GM18517 (cell line): ENCODE data around the gene TUBB3.
"Not testable (repeated sequence)": the region's sequence is repeated elsewhere in the genome, so short reads cannot be mapped to it uniquely, and the experiment has no call there.

Source experiments
- ATAC-seq: cut with Tn5 transposase; IDR thresholded peaks from one replicate; pipeline ENCODE4 v1.9.1; 2021; ENCODE audit warnings: mild to moderate bottlenecking, moderate library complexity; ENCODE audit not compliant: unreplicated experiment

The TUBB3 gene

DNA sequence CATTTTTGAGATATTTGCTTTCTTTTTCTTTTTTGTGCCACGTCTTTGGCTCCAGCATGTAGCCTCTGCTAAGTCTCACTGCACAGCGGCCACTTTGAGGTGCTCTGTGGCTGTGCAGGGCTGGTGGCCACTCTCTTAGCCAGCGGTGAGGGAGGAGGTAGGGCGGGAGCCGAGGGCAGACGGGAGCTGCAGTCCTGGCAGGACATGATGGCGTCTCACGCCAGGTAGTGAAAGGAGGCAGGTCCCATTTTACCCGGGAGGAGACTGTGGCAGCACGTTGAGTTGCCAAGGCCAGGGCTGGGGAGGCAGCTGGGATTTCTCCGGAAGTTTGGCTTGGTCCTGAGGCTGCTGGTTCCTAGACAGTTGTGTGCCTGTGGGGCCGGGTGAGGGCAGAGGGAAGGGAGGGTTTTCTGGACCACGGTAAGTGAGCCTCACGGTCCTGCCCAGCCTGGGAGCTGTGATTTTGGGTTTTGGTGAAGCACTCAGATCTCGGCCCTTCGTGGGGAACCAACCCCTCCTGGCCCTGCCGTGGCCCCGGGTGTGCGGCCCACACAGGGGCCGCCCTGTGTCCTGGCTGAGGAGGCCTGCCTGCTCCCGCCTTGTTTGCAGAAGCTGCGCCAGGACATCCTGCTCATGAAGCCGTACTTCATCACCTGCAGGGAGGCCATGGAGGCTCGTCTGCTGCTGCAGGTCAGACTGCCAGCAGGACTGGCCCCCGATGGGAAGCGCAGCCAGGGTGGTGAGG is 39.8 kb downstream of the TUBB3 start:
- no peak for ATAC-seq

- no peak for ATAC-seq
Measured at GRCh38 chr16:89964201-89964600, 41.1 kb downstream of the TUBB3 start.

- ATAC-seq = no peak
Measured at GRCh38 chr16:89965447-89966225, 42.5 kb downstream of the TUBB3 start.

- no peak for ATAC-seq
Measured at GRCh38 chr16:89966756-89967155, 43.6 kb downstream of the TUBB3 start.

DNA sequence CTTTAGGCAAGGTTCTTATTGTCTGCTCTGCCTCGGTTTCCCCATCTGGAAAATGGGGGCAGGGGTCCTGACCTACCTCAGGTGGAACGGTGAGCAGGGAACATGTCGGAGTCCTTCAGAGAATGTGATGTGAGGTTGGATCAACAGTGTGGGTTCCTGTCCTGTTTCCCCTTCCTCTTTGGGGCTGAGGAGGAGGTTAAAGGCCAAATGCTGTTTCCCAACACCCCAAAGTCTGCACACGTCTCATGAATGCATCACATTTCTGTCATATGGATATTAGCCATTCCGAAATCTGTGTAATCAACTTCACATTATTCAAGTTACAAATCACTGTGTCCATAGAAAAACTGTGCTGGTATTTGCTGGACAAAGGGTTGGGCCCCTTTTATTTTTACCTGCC is 44.3 kb downstream of the TUBB3 start:
- ATAC-seq = not testable (repeated sequence)

- ATAC-seq = not testable (repeated sequence)
Measured at GRCh38 chr16:89968074-89968473, 44.9 kb downstream of the TUBB3 start.

DNA sequence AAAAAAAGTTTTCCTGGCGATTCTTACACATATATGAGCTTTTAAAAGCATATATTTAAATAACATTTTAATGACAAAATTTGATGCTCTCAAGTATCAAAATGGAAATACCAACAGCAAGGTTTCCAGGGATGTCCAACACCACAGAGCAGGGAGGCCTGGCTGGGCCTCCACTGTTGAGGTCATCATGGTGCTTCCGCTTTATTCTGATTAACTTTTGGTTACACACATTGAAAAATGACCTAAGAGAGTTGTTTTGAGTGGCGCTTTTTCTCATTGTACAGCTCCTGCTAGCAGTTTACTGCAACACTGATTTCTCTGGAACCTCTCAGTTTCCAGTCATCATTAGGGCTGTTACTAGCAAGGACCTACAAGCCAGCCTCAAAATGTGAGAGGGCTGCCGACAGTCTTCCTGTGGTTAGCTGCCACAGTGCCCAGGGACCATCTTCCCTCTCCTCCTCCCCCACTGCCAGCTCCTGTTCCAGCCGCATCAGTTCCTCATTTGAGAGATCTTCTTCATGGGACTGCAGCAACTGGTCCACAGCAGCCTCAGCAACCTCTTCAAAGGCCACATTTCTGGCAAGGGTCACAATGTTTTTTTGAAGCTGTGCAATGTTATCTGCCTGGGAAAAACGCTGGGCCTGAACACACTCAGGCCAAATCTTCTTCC is 46.7 kb downstream of the TUBB3 start:
- no peak for ATAC-seq

- ATAC-seq = no peak
Measured at GRCh38 chr16:89971495-89972243, 48.5 kb downstream of the TUBB3 start.

DNA sequence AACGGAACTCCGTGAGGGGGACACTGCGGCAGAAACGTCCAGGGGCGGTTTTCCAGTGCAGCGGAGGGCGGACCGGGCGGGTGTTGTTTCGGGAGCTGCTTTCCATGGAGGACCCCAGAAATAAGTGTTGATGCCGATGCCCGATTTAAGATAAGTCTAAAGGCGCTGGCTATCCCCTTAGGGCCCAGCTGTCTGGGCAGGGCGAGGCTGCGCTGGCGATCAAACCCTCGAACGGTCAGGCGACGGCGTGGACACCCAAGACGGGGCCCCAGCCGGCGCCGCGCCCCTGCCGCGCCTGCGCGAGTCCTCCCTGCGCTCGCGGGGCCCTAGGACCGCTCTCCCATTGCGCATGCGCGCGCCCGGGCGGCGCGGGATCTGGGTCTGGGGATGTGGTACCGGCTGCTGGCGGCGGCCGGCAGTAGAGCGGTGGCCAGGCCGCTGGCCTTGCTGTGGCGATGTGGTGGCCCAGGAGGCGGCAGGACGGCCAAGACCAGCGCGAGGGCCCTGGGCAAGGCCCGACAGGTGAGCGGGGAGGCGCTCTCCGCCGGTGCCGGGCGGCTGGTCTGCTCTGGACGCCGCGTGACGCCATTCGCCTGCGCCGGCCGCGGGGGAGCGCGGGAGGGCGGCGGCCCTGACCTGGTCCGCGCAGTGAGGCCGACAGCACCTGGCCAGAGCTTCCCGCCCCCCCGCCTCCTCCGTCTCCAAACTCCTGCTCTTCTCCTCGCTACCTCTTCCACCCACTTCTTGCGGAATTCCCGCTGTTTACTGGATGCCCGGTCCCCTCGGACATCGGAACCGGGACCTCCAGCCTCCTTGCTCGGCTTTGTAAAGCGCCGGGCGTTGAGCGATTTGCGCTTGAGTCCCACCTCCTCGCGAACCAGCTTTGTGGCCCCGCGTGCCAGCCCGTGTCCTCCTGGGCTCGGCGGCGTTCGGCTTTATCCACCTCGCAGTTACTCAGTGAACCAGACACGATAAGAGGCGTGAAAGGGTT is 49.4 kb downstream of the TUBB3 start:
- ATAC-seq = peak; percentile 84

DNA sequence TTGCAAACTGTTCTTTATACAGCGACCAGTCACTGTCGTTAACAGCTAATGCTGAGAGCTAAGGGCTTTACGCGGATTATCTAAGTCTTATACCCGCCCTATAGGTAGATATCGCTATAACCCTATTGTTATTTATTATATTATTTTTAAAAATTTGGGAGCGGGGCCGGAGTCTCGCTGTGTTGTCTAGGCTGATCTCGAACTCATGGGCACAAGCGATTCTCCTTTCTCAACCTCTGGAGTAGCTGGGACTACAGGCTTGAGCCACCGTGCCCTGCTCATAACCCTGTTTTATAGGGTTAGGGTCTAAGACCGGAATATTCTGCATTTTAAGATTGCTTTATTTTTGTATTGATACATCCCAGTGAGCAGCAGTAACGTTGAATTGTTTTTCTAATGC is 50.1 kb downstream of the TUBB3 start:
- ATAC-seq = no peak

DNA sequence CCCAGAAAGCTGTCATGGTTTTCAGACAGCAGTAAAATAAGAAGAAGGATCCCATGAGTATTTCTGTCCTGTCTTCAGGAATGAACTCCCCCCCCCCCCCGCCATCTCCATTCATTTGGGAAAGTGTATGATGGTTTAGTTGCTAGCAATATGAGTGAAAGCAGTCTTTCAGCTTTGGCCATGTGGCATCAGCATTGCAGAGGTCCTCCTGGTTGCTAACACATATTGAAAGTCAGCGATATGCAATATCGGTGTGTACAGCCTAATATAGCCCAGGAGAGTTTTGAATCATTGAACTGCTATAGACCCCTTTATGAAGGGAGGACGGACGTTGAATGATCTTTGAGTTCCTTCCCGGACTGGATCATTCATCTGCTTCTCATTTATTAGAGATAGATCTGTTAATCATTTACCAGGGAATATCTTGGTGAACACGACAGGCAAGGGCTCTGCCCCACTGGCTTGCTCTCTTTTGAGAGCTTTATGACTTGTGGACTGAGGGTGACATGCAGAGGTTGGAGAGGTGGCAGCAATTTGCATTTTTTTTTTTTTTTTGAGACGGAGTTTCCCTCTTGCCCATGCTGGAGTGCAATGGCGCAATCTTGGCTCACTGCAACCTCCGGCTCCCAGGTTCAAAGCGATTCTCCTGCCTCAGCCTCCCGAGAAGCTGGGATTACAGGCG is 50.7 kb downstream of the TUBB3 start:
- ATAC-seq = no peak

- ATAC-seq = no peak
Measured at GRCh38 chr16:89974870-89975269, 51.7 kb downstream of the TUBB3 start.

- no peak for ATAC-seq
Measured at GRCh38 chr16:89981414-89981813, 58.3 kb downstream of the TUBB3 start.

GRCh38 chr16:89982318-89982717 is 59.2 kb downstream of the TUBB3 start:
- no peak for ATAC-seq

- no peak for ATAC-seq
Measured at GRCh38 chr16:89983536-89983935, 60.4 kb downstream of the TUBB3 start.

GRCh38 chr16:89984216-89984615 is 61.1 kb downstream of the TUBB3 start:
- no peak for ATAC-seq

- no peak for ATAC-seq
Measured at GRCh38 chr16:89985219-89985618, 62.1 kb downstream of the TUBB3 start.
